Gastroesophageal sphincter (tissue), 3 donors: ENCODE data around the gene ERP44.

Experiments
- CTCF ChIP-seq, 4 experiments: fragments of 200-600 bp in 2 of 4; fragments of 450-650 bp in 2 of 4; sonication (generic) in 1 of 4; IDR thresholded peaks; one replicate each; pipeline ENCODE4 v1.5.1; 2017 to 2019; ENCODE audit warnings: antibody characterized with exemption in 4 of 4, mild to moderate bottlenecking in 2 of 4, moderate library complexity in 2 of 4
- POLR2A ChIP-seq, 2 donors: fragments of 450-650 bp; IDR thresholded peaks; one replicate each; pipeline ENCODE4 v1.6.1; 2017; ENCODE audit warnings: antibody characterized with exemption in 2 of 2, mild to moderate bottlenecking in 2 of 2, moderate library complexity in 1 of 2

DNA sequence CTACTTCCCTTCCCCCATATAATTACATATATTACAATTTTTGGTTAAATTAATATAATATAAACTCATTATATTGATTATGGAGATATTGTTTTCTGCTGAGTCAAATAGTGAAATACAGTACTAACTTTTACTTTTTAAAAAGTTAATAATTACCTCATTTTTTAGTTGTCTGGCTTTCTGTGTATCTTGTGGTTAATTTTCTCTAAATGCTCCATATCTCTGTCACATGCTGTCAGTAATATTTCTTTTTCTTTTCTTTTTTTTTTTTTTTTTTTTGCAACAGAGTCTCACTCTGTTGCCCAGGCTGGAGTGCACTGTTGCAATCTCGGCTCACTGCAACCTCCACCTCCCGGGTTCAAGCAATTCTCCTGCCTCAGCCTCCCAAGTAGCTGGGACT, 169.1 kb downstream of the ERP44 start:
- TF ChIP-seq CTCF (IDR thresholded peaks at IDR 0.05) = no peak
- TF ChIP-seq POLR2A (IDR thresholded peaks at IDR 0.05) = no peak
